ENCODE results near the gene CDCA5. TPM values are rescaled to one million over a fixed set of nuclear protein-coding genes. Genes with fewer than 3 reads are reported as not detected.

The CDCA5 gene
- total RNA-seq, 1 experiment from 2014 or later, result 119 TPM

GRCh38 chr11:65084598-65085375 lies 947 bp upstream of the CDCA5 start:
- DNase-seq (ENCODE audit: low spot score), result no peak
- no peaks in the 10 kb centered on the region for H3K27me3 ChIP-seq (replicated peaks; ENCODE audit: insufficient read depth, low read depth, low read length, poor library complexity)
- TF ChIP-seq EZH2 (IDR thresholded peaks at IDR 0.05; ENCODE audit: borderline replicate concordance, low read depth, low read length, poor library complexity, severe bottlenecking) (no peak), CTCF (conservative IDR thresholded peaks at IDR 0.05; ENCODE audit: low read depth, low read length) (no peak)
- ChIA-PET POLR2A (ENCODE audit: low non-redundant PET) (no interaction called here), CTCF (interaction anchor here (0.7 to 1.1 kb wide), 2 partner anchors 27 to 29 kb away, joined by 3 read pairs; partner anchors contain the start of gene TM7SF2)
- peaks cover 12% of the 10 kb centered on the region for H3K4me1 ChIP-seq (ENCODE audit: insufficient read depth, low read length, poor library complexity, severe bottlenecking)
- no peaks in the 10 kb centered on the region for H3K9me3 ChIP-seq (ENCODE audit: low read depth, low read length, poor library complexity, severe bottlenecking)
- peaks cover 35% of the 10 kb centered on the region for H3K36me3 ChIP-seq (ENCODE audit: insufficient read depth, low read length, poor library complexity, severe bottlenecking)
- intact Hi-C loops (cut with micrococcal nuclease; ENCODE audit: unreplicated experiment), result no loop called here
- H3K4me3 ChIP-seq (ENCODE audit: low read depth, low read length, poor library complexity, severe bottlenecking), result peak overlapping the region; percentile 76
- peak overlapping the region; percentile 90 for H3K27ac ChIP-seq (ENCODE audit: low read depth, low read length, poor library complexity, severe bottlenecking)
- BruUV-seq (replicated peaks), result TSS peak; percentile 71

- no TSS peak for BruUV-seq (replicated peaks)
- H3K36me3 ChIP-seq (ENCODE audit: insufficient read depth, low read length, poor library complexity, severe bottlenecking), result peaks cover 48% of the 10 kb centered on the region
- peaks cover 12% of the 10 kb centered on the region for H3K4me1 ChIP-seq (ENCODE audit: insufficient read depth, low read length, poor library complexity, severe bottlenecking)
- CTCF ChIA-PET, result no interaction called here
- intact Hi-C loops (cut with micrococcal nuclease; ENCODE audit: unreplicated experiment), result no loop called here
- POLR2A ChIA-PET (ENCODE audit: low non-redundant PET), result interaction anchor here (0.6 kb wide), 1 partner anchor 52 kb away, joined by 3 read pairs; no protein-coding TSS in a partner anchor
- no peaks in the 10 kb centered on the region for H3K27me3 ChIP-seq (replicated peaks; ENCODE audit: insufficient read depth, low read depth, low read length, poor library complexity)
- H3K4me3 ChIP-seq (ENCODE audit: low read depth, low read length, poor library complexity, severe bottlenecking), result peak overlapping the region; percentile 76
- no peaks in the 10 kb centered on the region for H3K9me3 ChIP-seq (ENCODE audit: low read depth, low read length, poor library complexity, severe bottlenecking)
- no peak for DNase-seq (ENCODE audit: low spot score)
- TF ChIP-seq CTCF (conservative IDR thresholded peaks at IDR 0.05; ENCODE audit: low read depth, low read length) (no peak), EZH2 (IDR thresholded peaks at IDR 0.05; ENCODE audit: borderline replicate concordance, low read depth, low read length, poor library complexity, severe bottlenecking) (no peak)
- peak overlapping the region; percentile 90 for H3K27ac ChIP-seq (ENCODE audit: low read depth, low read length, poor library complexity, severe bottlenecking)
Measured at GRCh38 chr11:65083134-65083833, 556 bp downstream of the CDCA5 start.

GRCh38 chr11:65078786-65079342 lies 5.0 kb downstream of the CDCA5 start:
- Histone ChIP-seq H3K27me3 (replicated peaks; ENCODE audit: insufficient read depth, low read depth, low read length, poor library complexity) (no peaks in the 10 kb centered on the region), H3K9me3 (ENCODE audit: low read depth, low read length, poor library complexity, severe bottlenecking) (no peaks in the 10 kb centered on the region), H3K27ac (ENCODE audit: low read depth, low read length, poor library complexity, severe bottlenecking) (no peak overlapping the region), H3K4me1 (ENCODE audit: insufficient read depth, low read length, poor library complexity, severe bottlenecking) (peaks cover 12% of the 10 kb centered on the region), H3K4me3 (ENCODE audit: low read depth, low read length, poor library complexity, severe bottlenecking) (no peak overlapping the region), H3K36me3 (ENCODE audit: insufficient read depth, low read length, poor library complexity, severe bottlenecking) (peaks cover 62% of the 10 kb centered on the region)
- TF ChIP-seq EZH2 (IDR thresholded peaks at IDR 0.05; ENCODE audit: borderline replicate concordance, low read depth, low read length, poor library complexity, severe bottlenecking) (no peak), CTCF (conservative IDR thresholded peaks at IDR 0.05; ENCODE audit: low read depth, low read length) (no peak)
- CTCF ChIA-PET, result no interaction called here
- DNase-seq (ENCODE audit: low spot score), result no peak
- POLR2A ChIA-PET (ENCODE audit: low non-redundant PET), result no interaction called here
- no TSS peak for BruUV-seq (replicated peaks)
- intact Hi-C loops (cut with micrococcal nuclease; ENCODE audit: unreplicated experiment), result no loop called here
